GM12878 (cell line): Measurements from ENCODE around the gene IQGAP2. TPM values are rescaled to one million over a fixed set of nuclear protein-coding genes. Genes with fewer than 3 reads are reported as not detected.

Source experiments
- ATAC-seq: fragments of 200-7000 bp; cut with Tn5 transposase; 3 replicates; pipeline ENCODE4 v1.9.1; 2020; ENCODE audit warnings: mild to moderate bottlenecking, moderate library complexity
- BruUV-seq: library from RNA; stranded (reverse); fragments of 400-500 nt; replicated peaks from 2 replicates; lab custom pipeline; 2021; lab: Mats Ljungman, UMichigan
- CTCF ChIA-PET: fragments of 300-600 bp; sonication (Branson Sonifier 250); formaldehyde crosslinking; extraction: SDS; loops from one replicate; lab custom pipeline; 2021; ENCODE audit warnings: inconsistent platforms; lab: Yijun Ruan, JAX
- POLR2A ChIA-PET: fragments of 350-600 bp; formaldehyde crosslinking; extraction: SDS; loops from one replicate; lab custom pipeline; 2021; ENCODE audit warnings: inconsistent platforms; lab: Charles Lee
- RAD21 ChIA-PET: fragments of 300-600 bp; sonication (Branson Sonifier 250); formaldehyde crosslinking; loops from one replicate; lab custom pipeline; 2023; ENCODE audit warnings: antibody characterized with exemption; ENCODE audit not compliant: unreplicated experiment; lab: Charles Lee
- SMC1A ChIA-PET: fragments of 300-600 bp; sonication (Branson Sonifier 250); formaldehyde crosslinking; loops from one replicate; lab custom pipeline; 2023; ENCODE audit not compliant: unreplicated experiment, uncharacterized antibody; lab: Charles Lee
- DNase-seq: peaks from one replicate; pipeline ENCODE4 v3.0.0-alpha.2; 2011; ENCODE audit warnings: low read depth, low spot score
- FAIRE-seq: peaks from 3 replicates; lab custom pipeline; 2011; peaks lifted over from hg19 to GRCh38; lab: Jason Lieb, UNC
- H2AFZ ChIP-seq: 2 replicates; pipeline ENCODE4 v1.6.0; 2011; ENCODE audit warnings: low read depth, low read length, control low read depth; ENCODE audit not compliant: control insufficient read depth
- H3K27ac ChIP-seq: 2 replicates; pipeline ENCODE4 v1.5.1; 2011; ENCODE audit warnings: control low read depth; ENCODE audit not compliant: control insufficient read depth, insufficient read depth
- H3K27me3 ChIP-seq, 2 experiments: replicated peaks in 1 of 2; 2 replicates each; pipeline versions ENCODE4 v1.6.0 to v1.6.1; 2011; ENCODE audit warnings: low read length in 1 of 2; ENCODE audit not compliant: control insufficient read depth in 2 of 2, insufficient read depth in 2 of 2
- H3K36me3 ChIP-seq, 2 experiments: 2 replicates each; pipeline ENCODE4 v1.5.1; 2011; ENCODE audit warnings: low read length in 1 of 2; ENCODE audit not compliant: control insufficient read depth in 2 of 2, insufficient read depth in 2 of 2
- H3K4me1 ChIP-seq: 2 replicates; pipeline ENCODE4 v1.6.1; 2011; ENCODE audit warnings: mild to moderate bottlenecking, low read length, moderate library complexity, mixed read lengths; ENCODE audit not compliant: control insufficient read depth, insufficient read depth
- H3K4me2 ChIP-seq: 2 replicates; pipeline ENCODE4 v1.6.0; 2011; ENCODE audit warnings: control low read depth; ENCODE audit not compliant: control insufficient read depth, insufficient read depth
- H3K4me3 ChIP-seq: fragments of 200-600 bp; sonication (generic); 2 replicates; pipeline ENCODE4 v1.5.1; 2016
- H3K79me2 ChIP-seq: 2 replicates; pipeline ENCODE4 v1.6.0; 2011; ENCODE audit warnings: low read length; ENCODE audit not compliant: control insufficient read depth, insufficient read depth
- H3K9ac ChIP-seq: 2 replicates; pipeline ENCODE4 v1.8.0; 2011; ENCODE audit warnings: low read length, control low read depth, mixed read lengths; ENCODE audit not compliant: control insufficient read depth, insufficient read depth
- H3K9me3 ChIP-seq: replicated peaks from 3 replicates; pipeline ENCODE4 v1.5.1; 2011; ENCODE audit warnings: mild to moderate bottlenecking, low read length; ENCODE audit not compliant: control insufficient read depth, insufficient read depth
- H4K20me1 ChIP-seq: 2 replicates; pipeline ENCODE4 v1.6.0; 2011; ENCODE audit not compliant: control insufficient read depth, insufficient read depth
- ATF2 ChIP-seq: IDR thresholded peaks from 2 replicates; pipeline ENCODE4 v1.6.1; 2012; ENCODE audit warnings: low read length, inconsistent platforms
- BHLHE40 ChIP-seq, 2 experiments: fragments of 450-650 bp in 1 of 2; IDR thresholded peaks; 2 replicates each; pipeline ENCODE4 v1.6.1; 2011 to 2017; ENCODE audit warnings: low read depth in 2 of 2, borderline replicate concordance in 1 of 2, improper control_type of control experiment in 1 of 2, low read length in 1 of 2, mild to moderate bottlenecking in 1 of 2
- CBFB ChIP-seq: IDR thresholded peaks from 2 replicates; pipeline ENCODE4 v1.6.1; 2016; ENCODE audit warnings: antibody characterized with exemption, low read depth
- CHD4 ChIP-seq: fragments of 200-600 bp; sonication (generic); IDR thresholded peaks from 2 replicates; pipeline ENCODE4 v1.6.1; 2016; ENCODE audit warnings: mild to moderate bottlenecking
- HCFC1 ChIP-seq: fragments of 150-350 bp; IDR thresholded peaks from 2 replicates; pipeline ENCODE4 v1.6.1; 2014; ENCODE audit warnings: low read length
- HDGF ChIP-seq: fragments of 450-650 bp; IDR thresholded peaks from 2 replicates; pipeline ENCODE4 v1.6.1; 2016; ENCODE audit warnings: antibody characterized with exemption
- IRF4 ChIP-seq: IDR thresholded peaks from 2 replicates; pipeline ENCODE4 v1.6.1; 2011; ENCODE audit warnings: low read depth, low read length
- LARP7 ChIP-seq: fragments of 450-650 bp; IDR thresholded peaks from 2 replicates; pipeline ENCODE4 v1.6.1; 2017; ENCODE audit warnings: mild to moderate bottlenecking
- MLLT1 ChIP-seq: fragments of 450-650 bp; IDR thresholded peaks from 2 replicates; pipeline ENCODE4 v1.6.1; 2016; ENCODE audit warnings: mild to moderate bottlenecking
- RAD51 ChIP-seq: fragments of 450-650 bp; IDR thresholded peaks from 2 replicates; pipeline ENCODE4 v1.6.1; 2016; ENCODE audit warnings: moderate library complexity, mild to moderate bottlenecking, inconsistent platforms
- SPI1 ChIP-seq: IDR thresholded peaks from 2 replicates; pipeline ENCODE4 v1.6.1; 2011; ENCODE audit warnings: low read depth, mild to moderate bottlenecking, low read length, moderate library complexity, borderline replicate concordance; ENCODE audit not compliant: insufficient read depth
- SUPT20H ChIP-seq: IDR thresholded peaks from 2 replicates; pipeline ENCODE4 v1.6.1; 2011; ENCODE audit warnings: low read depth, mild to moderate bottlenecking, low read length, moderate library complexity, borderline replicate concordance; ENCODE audit not compliant: control insufficient read depth
- YBX1 ChIP-seq: fragments of 450-650 bp; IDR thresholded peaks from 2 replicates; pipeline ENCODE4 v1.6.1; 2016; ENCODE audit warnings: antibody characterized with exemption
- ZNF622 ChIP-seq: fragments of 450-650 bp; IDR thresholded peaks from 2 replicates; pipeline ENCODE4 v1.6.1; 2017; ENCODE audit warnings: mild to moderate bottlenecking, inconsistent platforms
- WGBS: methylation state at CpG from one replicate; pipeline ENCODE4 v1.1.6; 2016; ENCODE audit warnings: low lambda C conversion rate; ENCODE audit not compliant: insufficient replicate concordance, insufficient coverage; ENCODE audit errors: missing lambda C conversion rate; 5-methylcytosine and 5-hydroxymethylcytosine counted together
- in situ Hi-C: fragments of 300-500 bp; cut with MboI; formaldehyde crosslinking; loops from 9 replicates; pipeline ENCODE4 v1.14.3; 2018; ENCODE audit warnings: mixed read lengths
- intact Hi-C: fragments of 100-400 bp; cut with micrococcal nuclease; formaldehyde crosslinking; loops from one replicate; pipeline ENCODE4 v1.14.2; 2022; ENCODE audit not compliant: unreplicated experiment
- polyA plus RNA-seq, 11 experiments: library from polyadenylated mRNA; depleted of rRNA in 4 of 11; unstranded in 6 of 11; stranded (reverse) in 5 of 11; fragments of >200 nt; fragmentation: Nextera tagmentation in 4 of 11; fragmentation: Illumina TruSeq in 1 of 11; extraction: Ambion mirVana in 4 of 11; extraction: Trizol in 1 of 11; gene quantifications; 1 replicate in 1 of 11; 2 replicates in 10 of 11; pipeline versions ENCODE4 v1.2.1 to v1.2.3, GENCODE V29; 2011 to 2016; ENCODE audit warnings: inconsistent platforms in 2 of 11, missing spikeins in 2 of 11, low read depth in 1 of 11
- total RNA-seq, 4 experiments: library from RNA; depleted of rRNA in 3 of 4; stranded (reverse); fragments of >200 nt in 3 of 4; fragmentation: Illumina TruSeq in 1 of 4; extraction: Trizol in 1 of 4; gene quantifications; 2 replicates each; pipeline versions ENCODE4 v1.2.1 to v1.2.3, GENCODE V29; 2013 to 2021
- TF ChIP-seq, protein P1 (sequence below): IDR thresholded peaks from 2 replicates; pipeline ENCODE4 v1.6.1; 2012; ENCODE audit warnings: low read depth, low read length, improper control_type of control experiment

IQGAP2 gene
- total and polyA plus RNA-seq, 10 of the 15 experiments (the other 5 are each of a cell fraction or from before 2014, with no cell fraction given): 14.5 to 41.4 (median 21.8) TPM

- TF ChIP-seq, protein P1, sequence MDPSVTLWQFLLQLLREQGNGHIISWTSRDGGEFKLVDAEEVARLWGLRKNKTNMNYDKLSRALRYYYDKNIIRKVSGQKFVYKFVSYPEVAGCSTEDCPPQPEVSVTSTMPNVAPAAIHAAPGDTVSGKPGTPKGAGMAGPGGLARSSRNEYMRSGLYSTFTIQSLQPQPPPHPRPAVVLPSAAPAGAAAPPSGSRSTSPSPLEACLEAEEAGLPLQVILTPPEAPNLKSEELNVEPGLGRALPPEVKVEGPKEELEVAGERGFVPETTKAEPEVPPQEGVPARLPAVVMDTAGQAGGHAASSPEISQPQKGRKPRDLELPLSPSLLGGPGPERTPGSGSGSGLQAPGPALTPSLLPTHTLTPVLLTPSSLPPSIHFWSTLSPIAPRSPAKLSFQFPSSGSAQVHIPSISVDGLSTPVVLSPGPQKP: no peak
- TF ChIP-seq CHD4 (no peak), CBFB (no peak)
Observed at GRCh38 chr5:76690037-76690679, 287.1 kb downstream of the IQGAP2 start (continued).

DNA sequence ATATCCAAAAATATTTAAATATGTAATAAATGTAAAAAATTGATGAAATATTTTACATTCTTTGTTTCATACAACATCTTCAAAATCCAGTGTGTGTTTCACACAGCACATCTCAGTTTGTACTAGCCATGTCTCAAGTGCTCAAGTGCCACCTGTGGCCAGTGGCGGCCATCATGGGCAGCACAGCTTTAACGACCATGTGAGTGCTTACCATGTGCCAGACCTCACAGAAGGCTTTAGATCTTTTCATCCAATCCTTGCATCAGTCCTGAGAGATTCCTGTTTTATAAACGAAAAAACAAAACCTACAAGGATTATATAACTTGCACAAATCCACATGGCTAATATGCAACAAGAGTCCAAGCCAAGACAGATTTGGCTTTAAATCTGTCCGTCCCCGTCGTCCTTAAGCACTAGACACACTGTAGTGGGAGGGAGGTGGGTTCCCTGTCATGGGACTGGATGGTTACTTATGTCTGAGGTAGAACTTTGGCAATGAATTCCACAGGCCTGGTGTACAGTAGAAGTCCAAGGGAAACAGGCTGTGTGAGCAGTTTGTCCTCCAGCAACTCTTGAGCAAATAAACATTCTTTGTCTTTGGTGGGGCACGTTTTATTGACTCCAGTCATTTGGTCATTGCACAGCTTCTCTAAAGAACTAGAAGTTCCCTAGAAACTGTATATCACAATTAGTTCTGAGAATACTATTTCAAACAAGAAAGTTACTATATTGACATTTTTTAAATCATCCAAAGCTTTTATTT is 287.8 kb downstream of the IQGAP2 start:
- DNase-seq (no peak), FAIRE-seq (no peak), ATAC-seq (peak; percentile 23)
- no TSS peak for BruUV-seq
- ChIA-PET SMC1A (interaction anchor here (1.0 to 1.5 kb wide), 4 partner anchors 11 to 83 kb away, joined by 3 to 6 read pairs (median 4); no protein-coding TSS in a partner anchor), POLR2A (interaction anchor here (0.6 to 2.2 kb wide), 2 partner anchors 16 to 200 kb away, joined by 6 read pairs; no protein-coding TSS in a partner anchor), CTCF (interaction anchor here (0.9 to 1.3 kb wide), 4 partner anchors 27 to 89 kb away, joined by 3 to 4 read pairs (median 3); no protein-coding TSS in a partner anchor), RAD21 (interaction anchor here (0.8 to 1.4 kb wide), 3 partner anchors 46 to 84 kb away, joined by 3 to 6 read pairs (median 4); no protein-coding TSS in a partner anchor)
- intact Hi-C loops (no loop called here), in situ Hi-C loops (no loop called here)
- Histone ChIP-seq H3K9ac (no peak overlapping the region), H2AFZ (no peak overlapping the region), H4K20me1 (no peaks in the 10 kb centered on the region), H3K27ac (no peak overlapping the region), H3K4me2 (0 out of 2 replicates have a peak overlapping the region, but pooled peaks have one; percentile 50), H3K27me3 (no peaks in the 10 kb centered on the region), H3K4me3 (no peak overlapping the region), H3K4me1 (peaks cover 10% of the 10 kb centered on the region), H3K36me3 (no peaks in the 10 kb centered on the region; a peak in 1 of 4 replicates), H3K79me2 (no peaks in the 10 kb centered on the region), H3K9me3 (no peaks in the 10 kb centered on the region)
- no peak for TF ChIP-seq HDGF
- TF ChIP-seq HCFC1: no peak
- no peak for TF ChIP-seq YBX1
- TF ChIP-seq RAD51: no peak
- TF ChIP-seq SUPT20H: no peak
- TF ChIP-seq ZNF622: no peak
- no peak for TF ChIP-seq BHLHE40 (IDR thresholded peaks at IDR 0.05; ENCODE audit: borderline replicate concordance in 1 of 2, low read depth in 2 of 2, low read length in 1 of 2)
- TF ChIP-seq ATF2: no peak
- no peak for TF ChIP-seq MLLT1
- no peak for TF ChIP-seq SPI1
- no peak for TF ChIP-seq IRF4
- TF ChIP-seq LARP7: no peak
- whole genome bisulfite sequencing: 89% methylated on average over 7 of the region's 7 CpGs
